HG03280 (cell line): ENCODE data around the gene CHL1.

Source experiments
- ATAC-seq: cut with Tn5 transposase; IDR thresholded peaks from one replicate; pipeline ENCODE4 v1.9.1; 2021; ENCODE audit warnings: mild to moderate bottlenecking, moderate library complexity; ENCODE audit not compliant: unreplicated experiment

CHL1 gene

DNA sequence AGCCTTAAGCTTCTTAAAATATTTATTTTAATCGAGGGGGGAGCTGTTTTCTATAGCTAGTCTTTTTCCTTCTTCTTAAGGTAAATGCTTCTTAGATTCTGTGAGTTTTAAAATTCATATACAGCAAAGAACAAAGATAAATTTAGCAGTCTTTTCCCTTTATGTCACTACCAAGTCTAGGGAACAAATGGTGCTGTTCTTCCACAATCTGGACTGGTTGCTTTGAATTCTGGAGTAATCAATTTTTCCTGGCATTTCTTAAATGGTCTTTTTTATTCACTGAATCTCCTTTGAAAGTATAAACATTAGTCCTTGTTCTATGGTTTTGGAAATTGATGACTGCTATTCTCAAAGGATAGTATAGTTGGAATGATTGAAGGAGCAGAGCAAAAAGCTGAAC lies 82.8 kb downstream of the CHL1 start:
- no peak for ATAC-seq

- ATAC-seq: no peak
These were observed 84.1 kb downstream of the CHL1 start for GRCh38 chr3:280681-281080.

DNA sequence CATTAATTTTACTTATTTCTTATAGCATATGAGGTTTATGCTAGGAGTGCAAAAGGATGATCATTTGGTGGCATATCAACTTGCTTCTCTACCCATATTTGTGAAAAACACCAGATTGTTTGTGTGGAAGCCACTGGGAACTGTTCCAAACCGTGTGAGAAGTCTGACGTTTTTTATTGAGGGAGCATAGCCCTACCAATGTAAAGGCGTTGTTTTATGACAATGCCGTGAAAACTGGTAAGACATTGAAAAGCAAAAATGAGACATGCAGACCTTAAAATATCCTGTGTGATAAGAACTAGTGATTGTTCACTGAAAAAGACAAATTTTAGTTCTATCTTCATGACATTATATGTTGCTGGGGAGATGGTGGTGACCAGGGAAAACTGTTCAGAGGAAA lies 87.8 kb downstream of the CHL1 start:
- ATAC-seq: no peak

DNA sequence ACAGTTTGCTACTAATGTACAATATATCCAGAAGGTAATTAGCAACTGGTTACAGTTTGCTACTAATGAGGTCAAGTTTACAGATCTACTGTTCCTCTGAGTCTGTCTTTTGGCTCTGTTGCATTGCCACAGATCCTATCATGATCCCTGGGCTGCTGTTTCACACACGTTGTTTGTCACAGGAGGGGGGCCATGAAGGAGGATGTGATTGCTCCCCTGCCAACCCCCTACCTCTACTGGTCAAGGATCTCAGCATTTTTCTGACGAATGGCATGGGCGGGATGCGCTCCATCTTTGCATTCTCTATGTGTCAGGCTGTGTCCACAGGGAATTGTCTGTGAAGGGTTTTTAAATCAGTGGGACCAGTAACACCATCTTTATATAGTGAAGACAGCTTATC lies 91.9 kb downstream of the CHL1 start:
- ATAC-seq: no peak

DNA sequence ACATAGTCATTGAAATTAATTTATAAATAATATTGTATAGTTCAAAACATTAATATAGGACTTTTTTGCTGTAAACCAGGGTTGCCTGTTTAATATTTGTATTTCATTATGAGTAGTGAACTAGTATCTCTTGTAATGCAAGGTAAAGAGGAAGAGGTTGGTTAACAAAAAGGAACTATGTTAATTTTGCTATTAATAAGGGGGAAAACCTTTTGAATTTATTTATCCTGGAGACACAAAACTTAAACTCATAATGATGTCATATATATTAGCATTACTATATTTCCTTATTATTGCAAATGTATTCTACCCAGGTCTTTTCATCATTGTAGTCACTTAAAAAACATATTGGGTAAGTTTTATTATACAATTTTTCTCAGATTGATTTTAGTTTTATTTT lies 94.5 kb downstream of the CHL1 start:
- no peak for ATAC-seq

- ATAC-seq: no peak
These were observed 95.3 kb downstream of the CHL1 start for GRCh38 chr3:291646-292436.

DNA sequence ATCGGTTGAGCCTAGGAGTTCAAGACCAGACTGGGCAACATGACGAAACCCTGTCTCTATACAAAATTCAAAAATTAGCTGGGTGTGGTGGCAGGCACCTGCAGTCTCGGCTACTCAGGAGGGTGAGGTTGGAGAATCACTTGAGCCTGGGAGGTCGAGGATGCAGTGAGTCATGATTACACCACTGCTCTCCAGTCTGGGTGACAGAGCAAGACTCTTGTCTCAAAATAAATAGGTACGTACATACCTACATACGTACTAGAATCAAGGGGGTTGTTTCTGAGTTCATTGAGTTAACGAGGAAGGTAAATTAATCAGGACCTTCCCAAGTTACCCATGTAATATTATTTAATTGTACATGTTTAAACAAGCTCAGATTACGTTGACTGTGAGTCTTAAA lies 97.5 kb downstream of the CHL1 start:
- no peak for ATAC-seq

DNA sequence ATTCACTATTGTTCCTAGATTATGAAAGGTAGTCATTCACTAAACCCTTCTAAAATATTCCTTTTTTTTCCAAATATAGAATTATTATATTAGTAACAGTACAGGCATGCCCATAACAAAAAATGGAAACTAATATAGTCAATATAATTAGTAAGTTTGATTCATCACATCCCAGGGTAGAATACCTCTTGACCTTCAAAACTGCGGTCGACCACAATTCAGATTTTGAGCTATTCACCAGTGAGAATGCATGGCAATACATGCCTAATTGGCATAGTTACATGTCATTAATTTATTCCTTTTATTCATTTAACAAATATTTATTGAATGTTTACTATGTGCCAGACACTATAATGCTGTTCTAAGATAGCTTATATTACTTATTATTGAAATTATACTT lies 98.0 kb downstream of the CHL1 start:
- no peak for ATAC-seq

DNA sequence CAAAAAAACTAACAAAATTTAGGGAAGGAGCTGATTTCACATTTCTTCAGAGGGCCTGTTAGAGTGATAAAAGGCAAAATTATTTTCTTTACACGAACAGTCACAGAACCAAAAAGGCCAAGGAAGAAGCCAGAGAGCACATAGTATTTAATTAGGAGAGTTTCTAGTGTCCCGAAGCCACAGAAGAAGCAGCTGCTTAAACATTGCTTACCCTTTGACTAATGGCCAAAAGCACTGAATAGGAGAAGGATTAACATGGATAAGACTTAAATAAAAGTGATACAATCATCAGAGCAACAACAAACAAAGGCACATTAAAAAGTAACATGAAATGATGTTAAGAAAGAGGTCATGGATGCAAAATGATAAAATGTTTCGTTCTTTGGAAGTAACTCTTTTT lies 98.6 kb downstream of the CHL1 start:
- ATAC-seq: no peak

GRCh38 chr3:297585-297984 lies 101.0 kb downstream of the CHL1 start:
- no peak for ATAC-seq

- no peak for ATAC-seq
These were observed 103.2 kb downstream of the CHL1 start for GRCh38 chr3:299590-300301.

DNA sequence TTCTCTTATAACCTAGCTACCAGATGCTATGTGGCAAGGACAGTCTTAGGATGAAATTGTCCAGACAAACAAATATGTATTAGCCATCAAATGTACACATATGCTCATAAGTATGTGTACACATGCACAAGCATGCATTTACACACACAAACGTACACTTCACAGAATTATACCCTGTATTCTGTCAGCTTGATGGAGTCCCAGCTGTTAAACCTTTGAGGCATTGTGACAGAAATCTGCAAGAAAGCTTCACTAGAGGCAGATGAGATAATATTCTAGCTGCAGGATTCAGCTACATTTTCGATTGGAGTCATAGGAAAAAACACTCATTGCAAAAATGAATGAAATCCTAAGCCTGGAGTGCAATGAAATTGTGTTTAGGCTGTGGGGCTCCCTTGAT lies 110.6 kb downstream of the CHL1 start:
- ATAC-seq: no peak

DNA sequence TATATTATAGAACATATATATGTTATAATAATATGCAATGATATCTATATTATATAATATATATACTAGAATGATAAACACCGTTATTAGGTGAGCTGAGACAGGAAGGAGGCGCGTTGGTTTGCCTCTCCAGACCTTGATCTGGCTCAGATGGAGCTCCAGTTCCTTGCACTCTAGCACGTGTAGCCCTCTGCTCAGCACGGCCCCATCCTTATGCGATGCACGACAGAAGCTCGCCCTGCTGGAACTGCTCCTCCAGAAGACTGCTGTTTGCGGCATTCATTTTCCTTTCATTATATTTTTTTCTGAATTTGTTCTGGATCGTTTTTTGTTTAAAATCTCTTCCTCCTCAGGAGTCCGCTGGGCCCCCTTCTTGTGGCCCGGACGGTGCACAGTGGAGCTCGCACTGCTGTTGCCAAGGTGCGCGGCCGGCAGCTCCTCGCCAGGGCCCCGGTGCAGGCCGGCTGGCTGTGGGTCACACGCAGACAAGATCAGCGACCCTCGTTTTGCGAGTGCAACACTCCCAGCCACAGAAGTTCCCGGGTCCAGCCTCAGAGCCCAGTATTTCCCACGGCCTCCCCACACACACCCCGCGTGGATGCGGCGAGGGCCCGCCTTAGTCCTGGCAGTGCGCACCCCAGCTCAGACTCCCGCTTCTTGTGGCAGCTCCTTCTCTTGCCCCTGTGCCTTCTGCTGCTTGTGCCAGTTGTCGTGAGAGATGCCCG lies 112.2 kb downstream of the CHL1 start:
- ATAC-seq: no peak

GRCh38 chr3:312160-312733 lies 115.7 kb downstream of the CHL1 start:
- no peak for ATAC-seq

DNA sequence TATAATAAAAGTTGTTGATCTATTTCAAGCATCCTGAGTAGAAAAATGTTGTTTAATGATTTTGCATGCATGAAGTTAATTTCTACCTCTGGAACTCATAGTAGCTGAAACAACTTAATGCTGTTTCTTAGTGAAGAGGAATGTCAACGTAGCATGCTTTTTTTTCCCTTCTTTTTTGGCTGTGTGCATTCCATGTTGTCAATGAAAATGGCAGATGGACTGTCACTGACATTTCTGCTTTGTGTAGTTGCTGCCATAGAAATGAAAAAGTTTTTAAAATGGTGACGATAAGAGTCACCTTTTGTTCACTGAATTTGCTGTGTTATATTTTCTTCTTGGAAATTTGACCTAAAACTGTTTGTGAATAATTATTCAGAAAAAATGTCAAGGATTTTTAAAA lies 116.3 kb downstream of the CHL1 start:
- ATAC-seq: no peak

DNA sequence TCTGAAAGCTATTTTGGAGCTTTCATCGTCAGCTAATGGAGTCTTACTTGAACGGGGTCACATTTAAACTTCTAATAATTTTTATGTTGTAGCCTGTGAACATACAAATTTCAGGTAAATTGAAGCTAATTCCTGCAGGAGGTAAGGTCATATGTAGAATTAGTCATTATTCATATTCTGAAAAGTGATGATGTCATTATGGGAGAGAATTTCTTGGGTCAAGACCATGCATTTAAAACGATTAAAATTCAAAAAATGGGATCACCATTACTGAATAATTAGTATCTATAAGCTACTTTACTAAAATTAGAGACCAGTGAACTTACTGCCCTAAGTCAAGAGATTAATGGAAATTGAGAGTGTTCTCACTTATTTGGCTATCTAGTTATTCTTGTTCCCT lies 120.4 kb downstream of the CHL1 start:
- ATAC-seq: no peak

DNA sequence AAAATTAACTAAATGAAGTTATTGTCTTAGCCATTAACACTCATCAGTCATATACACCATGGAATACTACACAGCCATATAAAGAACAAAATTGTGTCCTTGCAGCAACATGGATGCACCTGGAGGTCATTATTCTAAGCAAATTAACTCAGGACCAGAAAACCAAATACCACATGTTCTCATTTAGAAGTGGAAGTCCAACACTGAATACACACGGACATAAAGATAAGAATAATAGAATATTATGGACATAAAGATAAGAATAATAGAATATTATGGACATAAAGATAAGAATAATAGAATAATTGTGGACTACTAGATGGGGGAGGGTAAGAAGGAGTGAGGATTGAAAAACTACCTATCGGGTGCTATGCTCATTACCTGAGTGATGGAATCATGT lies 122.3 kb downstream of the CHL1 start:
- ATAC-seq: no peak

DNA sequence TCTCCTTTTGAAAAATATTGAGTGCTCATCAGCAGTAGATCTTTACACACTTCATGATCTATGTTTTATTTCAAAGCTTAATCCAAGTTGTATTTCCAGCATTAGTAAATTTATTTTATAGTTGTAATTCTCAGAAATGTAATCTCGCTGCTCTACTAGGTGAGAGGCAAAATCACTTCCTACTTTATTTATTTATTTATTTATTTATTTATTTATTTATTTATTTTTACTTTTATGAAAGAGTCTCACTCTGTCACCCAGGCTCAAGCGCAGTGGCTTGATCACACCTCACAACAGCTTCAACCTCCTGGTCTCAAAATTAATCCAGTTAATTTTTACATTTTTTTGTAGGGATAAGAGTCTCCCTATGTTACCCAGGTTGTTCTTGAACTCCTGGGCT lies 127.9 kb downstream of the CHL1 start:
- no peak for ATAC-seq

DNA sequence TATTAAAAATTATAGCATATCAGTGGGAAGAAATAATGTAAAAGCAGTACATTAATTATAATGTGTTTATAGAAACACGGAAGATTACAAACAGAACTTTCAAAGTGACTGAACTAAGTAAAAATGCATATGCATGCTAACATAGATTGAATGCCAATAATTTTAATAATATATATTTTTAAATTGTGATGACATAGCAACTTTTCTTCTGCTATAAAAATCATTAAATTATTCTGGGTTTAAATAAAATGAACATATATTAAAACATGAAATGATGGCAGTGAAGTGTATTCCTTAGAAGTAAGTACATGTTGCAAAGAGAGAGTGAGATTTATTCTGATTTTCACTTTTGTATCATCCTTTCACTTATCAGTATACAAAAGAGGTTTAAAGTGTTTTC lies 128.9 kb downstream of the CHL1 start:
- no peak for ATAC-seq

- ATAC-seq: no peak
These were observed 134.0 kb downstream of the CHL1 start for GRCh38 chr3:330494-331115.

GRCh38 chr3:331881-332280 lies 135.3 kb downstream of the CHL1 start:
- no peak for ATAC-seq
